Ovary (tissue), 3 donors: ENCODE data around the gene DOCK11.

Experiments used
- EP300 ChIP-seq: sonication (generic); formaldehyde crosslinking; IDR thresholded peaks from one replicate; pipeline ENCODE4 v1.6.1; 2017; ENCODE audit warnings: antibody characterized with exemption
- TF ChIP-seq, protein P1 (sequence below), 3 donors: fragments of 450-650 bp in 2 of 3; fragments of 200-600 bp in 1 of 3; IDR thresholded peaks; one replicate each; pipeline versions ENCODE4 v1.5.1 to v1.8.0; 2016 to 2022; ENCODE audit warnings: antibody characterized with exemption in 3 of 3, mild to moderate bottlenecking in 1 of 3
- donor health status: DM: no; HTN: no; CAD: no.

DNA sequence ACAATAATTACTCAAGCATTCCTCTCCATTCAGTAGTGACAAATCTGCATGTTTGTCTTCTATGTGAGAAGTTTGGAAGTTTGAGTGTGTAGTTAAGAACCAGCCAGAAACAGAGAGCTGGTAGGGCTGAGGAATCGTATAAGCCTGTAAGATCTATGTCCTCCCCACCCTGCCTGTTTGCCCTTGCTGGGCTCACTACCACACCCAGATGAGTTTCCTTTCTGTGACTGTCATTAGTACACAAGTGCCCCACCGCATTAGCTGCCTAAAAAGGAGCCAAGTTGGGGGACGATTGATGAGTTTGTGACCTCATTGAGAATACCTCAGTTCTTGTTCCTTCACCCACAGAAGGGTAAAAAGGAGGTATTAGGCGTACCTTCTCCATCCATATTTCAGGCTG is 28.3 kb downstream of the DOCK11 start:
- TF ChIP-seq, protein P1, sequence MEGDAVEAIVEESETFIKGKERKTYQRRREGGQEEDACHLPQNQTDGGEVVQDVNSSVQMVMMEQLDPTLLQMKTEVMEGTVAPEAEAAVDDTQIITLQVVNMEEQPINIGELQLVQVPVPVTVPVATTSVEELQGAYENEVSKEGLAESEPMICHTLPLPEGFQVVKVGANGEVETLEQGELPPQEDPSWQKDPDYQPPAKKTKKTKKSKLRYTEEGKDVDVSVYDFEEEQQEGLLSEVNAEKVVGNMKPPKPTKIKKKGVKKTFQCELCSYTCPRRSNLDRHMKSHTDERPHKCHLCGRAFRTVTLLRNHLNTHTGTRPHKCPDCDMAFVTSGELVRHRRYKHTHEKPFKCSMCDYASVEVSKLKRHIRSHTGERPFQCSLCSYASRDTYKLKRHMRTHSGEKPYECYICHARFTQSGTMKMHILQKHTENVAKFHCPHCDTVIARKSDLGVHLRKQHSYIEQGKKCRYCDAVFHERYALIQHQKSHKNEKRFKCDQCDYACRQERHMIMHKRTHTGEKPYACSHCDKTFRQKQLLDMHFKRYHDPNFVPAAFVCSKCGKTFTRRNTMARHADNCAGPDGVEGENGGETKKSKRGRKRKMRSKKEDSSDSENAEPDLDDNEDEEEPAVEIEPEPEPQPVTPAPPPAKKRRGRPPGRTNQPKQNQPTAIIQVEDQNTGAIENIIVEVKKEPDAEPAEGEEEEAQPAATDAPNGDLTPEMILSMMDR (IDR thresholded peaks at IDR 0.05): no peak
- TF ChIP-seq EP300: no peak
